GM19193 (cell line): ENCODE measurements around the gene PTTG1IP.

ENCODE experiments used
- POLR2A ChIP-seq: IDR thresholded peaks from 4 replicates; pipeline ENCODE4 v1.6.1; 2011; ENCODE audit not compliant: insufficient read depth, insufficient read length; ENCODE audit errors: extremely low read depth

Gene PTTG1IP

DNA sequence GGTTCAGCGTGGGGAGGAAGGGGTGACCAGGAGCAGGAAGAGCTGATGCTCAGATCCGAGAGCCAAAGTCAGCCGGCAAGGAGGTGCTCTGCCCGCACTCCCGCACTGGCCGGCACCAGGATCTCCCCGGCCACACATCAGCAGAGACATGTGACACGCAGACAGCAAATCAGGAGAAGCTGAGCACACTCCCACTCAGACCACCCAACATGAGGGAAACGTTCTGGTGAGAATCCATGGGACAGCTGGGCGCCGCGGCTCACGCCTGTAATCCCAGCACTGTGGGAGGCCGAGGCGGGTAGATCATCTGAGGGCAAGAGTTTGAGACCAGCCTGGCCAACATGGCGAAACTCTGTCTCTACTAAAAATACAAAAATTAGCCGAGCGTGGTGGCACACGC lies 18.6 kb upstream of the PTTG1IP start:
- TF ChIP-seq POLR2A = no peak

DNA sequence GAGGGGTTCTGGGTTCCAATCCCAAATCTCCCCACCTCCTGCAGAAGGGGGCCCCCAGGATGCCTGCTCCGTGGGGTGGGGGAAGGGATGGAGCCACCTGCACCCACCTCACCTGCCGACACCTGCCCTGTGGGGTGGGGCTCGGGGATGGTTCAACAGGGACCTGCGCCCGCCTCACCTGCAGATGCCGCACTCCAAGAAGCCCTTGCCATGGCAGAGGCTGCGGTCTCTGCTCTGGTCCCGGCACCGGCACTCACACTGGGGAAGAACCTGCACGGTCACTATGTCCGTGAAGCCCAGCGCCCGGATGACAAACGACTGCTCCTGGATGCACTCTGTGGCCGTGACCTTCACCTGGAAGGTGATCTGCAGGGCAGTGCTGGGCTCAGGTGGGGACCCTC lies 18.1 kb upstream of the PTTG1IP start:
- no peak for TF ChIP-seq POLR2A

DNA sequence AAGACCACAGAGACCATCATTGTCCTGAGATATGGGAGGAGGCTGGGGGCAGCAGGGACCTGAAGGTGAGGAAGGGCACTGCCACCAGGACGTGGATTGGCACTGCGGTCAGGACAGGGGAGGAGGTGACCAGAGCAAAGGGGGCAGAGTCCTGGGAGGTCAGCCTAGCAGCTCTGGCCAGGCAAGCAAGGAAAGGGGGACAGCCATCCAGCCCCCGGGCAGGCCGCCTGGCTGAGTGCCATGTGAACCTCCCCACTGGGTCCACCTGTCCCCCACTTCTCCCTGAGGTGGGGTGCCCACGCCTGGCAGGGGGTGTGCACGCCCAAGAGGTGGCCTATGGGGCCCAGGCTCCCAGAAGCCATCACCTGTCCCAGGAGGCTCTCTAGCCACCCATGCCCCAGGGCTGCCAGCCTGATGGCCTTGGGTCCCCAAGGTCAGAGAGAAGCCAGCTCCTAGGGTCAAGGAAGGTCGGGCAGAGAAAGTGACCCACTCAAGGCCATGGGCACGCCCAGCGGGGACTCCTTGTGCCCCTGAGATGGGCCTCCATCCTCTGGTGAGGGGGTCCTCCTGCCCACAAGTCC lies 17.6 kb upstream of the PTTG1IP start:
- TF ChIP-seq POLR2A = no peak

DNA sequence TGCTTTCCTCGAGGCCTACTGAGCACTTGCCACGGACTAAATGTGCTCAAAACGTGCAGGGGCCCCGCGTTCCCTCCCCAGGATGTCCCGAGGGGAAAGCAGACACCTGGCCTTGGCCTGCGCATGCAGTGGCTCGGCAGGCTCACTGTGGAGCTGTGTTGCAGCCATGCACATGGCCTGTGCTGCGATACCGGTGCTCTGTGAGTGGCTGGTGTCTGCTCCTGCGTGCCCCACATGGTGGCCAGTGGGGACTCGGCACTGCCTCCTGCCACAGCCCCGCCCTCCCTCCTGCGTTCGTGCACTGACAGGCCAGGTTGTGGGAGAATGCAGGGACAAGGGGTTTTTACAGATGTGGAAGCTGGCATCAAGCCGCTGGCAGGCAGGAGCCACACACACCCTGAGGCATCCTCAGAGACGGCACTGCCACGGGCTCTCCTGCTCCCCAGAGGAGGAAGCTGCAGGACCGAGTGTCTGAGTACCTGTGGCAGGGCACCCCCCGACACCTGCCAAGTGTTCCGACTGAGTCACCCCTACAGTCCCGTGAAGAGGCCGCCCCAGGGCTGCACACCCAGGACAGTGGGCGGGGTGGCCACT lies 16.9 kb upstream of the PTTG1IP start:
- no peak for TF ChIP-seq POLR2A

DNA sequence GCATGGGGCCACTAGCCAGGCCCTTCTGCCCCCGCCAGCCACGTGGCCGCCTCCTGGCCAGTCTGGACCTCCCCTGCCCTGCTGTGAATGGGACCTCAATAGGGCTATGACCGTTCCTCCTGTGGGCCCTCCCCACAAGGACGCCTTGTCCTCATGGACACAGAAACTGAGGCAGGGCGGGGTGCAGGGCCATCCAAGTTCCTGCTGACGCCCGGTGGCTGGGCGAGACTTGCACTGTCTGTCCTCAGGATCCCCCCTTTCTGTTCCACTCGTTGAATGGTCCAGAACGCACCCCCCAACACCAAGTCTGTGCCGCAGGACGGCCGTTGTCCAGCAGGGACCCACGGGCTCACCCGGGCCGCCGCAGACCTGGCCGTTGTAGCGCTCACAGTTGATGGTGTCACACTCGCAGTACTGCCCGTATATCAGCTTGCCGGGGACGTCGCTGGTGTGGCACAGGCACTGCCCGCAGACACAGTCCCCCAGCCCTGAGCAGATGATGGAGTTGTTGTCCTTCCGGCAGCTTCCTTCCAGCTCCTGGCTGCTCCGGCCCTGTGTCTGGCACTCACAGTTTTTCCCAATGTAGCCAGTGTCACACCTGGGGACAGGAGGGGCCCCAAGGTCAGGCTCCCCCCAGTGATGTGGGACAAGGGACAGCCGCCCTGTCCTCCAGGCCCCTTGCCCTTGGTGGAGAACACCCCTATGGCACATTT lies 16.3 kb upstream of the PTTG1IP start:
- no peak for TF ChIP-seq POLR2A

DNA sequence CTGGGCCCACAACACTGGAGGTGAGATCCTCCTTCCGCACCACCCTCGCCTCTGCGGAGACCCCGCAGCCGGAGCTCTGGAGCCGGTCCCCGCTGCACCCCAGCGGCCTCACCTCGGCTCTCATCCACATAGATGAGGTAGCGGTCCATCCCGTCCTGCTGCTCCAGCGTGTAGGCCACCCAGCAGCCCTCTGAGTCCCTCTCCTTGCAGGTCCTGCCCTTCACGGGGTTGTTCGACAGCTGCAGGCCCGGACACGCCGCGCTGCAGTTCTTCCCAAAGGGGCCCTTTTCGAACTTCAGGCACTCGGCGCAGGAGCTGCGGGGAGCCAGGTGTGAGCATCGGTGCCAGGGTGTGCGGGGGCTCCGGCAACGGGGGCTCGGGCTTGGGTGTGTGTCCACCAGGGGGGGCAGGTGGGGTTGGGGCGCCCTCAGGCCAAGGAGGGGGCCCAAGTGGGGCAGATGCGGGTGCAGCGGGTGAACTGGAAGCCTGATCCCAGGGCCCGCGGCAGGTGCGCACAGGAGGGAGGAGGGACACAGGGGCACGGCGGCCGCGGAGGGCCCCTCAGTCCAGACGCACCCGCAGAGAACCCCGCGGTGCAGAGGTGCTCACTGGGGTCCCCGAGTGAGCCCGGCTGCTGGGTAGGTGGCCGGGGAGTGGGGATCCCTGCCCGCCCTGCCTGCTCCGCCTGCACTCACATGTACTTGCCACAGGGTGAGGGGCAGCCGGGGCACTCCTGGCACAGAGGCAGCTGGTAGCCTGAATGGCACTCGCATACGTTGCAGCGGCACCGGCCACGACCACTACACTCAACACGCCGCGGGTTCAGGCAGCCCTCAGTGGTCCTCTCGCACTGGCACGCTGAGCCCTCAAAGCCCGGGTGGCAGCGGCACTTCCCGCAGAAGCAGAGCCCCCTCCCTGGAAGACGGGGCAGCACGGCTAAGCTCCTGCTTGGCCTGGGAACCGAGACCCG lies 15.4 kb upstream of the PTTG1IP start:
- TF ChIP-seq POLR2A = no peak

DNA sequence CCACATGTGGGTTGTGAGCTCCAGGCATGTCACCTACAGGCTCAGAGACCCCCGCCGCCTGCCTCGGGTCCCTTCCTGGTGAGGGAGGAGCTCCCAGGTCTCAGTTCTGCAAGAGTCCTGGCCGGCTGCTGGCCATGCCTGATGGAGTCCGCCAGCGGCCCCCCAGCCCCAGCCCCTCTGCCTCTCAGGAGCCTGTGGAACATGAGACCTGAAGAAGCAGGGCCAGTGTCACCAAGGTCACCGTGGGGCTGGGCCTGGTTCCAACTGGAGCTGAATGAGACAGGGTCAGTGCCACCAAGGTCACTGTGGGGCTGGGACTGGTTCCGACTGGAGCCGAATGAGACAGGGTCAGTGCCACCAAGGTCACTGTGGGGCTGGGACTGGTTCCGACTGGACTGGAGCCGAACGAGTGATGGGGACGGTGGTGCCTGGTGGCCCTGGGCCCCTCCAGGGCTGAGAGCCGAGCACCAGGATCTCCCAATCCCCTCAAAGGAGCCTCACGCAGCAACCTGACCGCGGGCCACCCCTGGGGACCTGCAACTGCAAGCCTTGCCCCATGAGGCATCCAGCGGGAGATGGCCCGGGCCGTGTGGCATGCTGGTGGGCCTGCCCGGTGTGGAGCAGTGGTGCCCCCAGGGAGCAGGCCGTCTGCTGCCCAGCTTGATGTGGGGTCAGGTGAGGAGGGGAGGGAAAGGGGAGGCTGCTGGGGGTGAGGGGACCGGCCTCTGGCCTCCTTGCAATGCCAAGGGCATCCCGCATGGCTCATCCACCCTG lies 14.5 kb upstream of the PTTG1IP start:
- no peak for TF ChIP-seq POLR2A

DNA sequence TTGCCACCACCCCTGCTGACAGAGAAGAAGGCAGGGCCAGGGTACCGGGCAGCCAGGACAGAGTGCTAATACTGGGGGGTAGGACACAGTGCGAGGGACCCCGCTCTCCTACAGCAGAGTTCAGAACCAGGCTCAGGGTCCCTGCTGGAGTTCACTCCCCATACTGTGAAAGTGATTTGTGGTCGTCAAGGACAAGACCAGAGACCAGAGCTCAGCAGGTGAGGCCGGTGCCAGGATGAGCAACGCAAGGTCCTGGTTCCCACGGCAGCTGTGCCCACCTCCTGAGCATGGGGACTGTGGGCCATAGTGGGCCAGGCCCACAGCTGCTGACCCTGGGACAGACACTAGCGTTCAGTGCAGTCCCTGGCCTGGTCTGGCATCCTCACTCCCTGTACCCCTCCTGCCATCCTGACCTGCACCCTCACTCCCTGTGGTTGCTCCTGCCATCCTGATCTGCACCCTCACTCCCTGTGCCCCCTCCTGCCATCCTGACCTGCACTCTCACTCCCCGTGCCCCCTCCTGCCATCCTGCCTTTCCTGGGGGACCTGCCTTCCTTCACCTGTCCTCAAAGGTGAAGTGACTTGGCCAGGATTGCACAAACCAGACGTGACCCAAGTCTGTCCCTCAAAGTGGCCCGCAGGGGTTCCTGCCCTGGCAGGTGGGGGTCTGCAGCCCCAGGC lies 13.8 kb upstream of the PTTG1IP start:
- no peak for TF ChIP-seq POLR2A

DNA sequence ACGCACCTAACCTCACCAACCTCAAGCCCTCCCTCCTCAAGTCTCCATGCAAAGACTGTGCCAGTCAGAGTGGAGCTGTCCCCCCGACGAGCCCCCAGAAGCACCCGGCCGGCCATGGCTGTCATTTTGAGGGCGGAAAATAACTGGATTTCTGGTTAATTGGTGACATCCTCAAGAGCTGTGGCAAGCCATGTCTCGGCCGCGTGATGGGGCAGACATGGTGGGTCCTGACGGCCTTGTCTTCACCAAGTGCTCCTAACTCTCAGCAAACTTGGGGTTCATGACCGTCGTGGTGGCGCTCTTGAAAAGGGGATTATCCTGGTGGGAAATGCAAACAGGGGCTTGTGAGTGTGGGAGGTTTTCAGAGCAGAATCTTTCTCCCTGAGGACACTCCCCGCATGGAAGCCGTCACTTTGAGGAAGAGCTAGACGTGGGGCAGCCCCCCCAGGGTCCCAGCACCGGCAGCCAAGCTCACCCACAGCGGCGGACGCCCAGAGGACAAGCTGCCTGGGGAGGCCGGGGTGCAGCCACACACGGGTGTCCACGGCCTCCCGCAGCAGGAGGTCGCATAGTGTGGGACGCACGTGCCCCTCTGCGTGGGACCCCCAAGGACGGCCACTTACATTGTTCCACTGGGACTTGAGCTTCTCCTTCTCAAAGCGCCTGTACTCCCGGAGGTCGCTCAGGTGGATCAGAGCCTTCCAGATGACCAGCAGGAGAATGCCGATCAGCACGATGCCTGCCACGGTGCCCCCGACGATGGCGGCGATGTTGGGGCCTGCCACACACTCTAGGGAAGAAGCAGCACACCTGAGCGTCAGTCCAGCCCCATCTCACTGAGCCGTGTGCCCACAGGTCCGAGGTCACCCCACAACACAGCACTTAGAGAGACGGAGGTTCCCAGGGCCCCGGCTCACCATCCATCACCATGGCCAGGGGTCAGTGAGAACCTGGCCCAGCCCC lies 12.9 kb upstream of the PTTG1IP start:
- no peak for TF ChIP-seq POLR2A

DNA sequence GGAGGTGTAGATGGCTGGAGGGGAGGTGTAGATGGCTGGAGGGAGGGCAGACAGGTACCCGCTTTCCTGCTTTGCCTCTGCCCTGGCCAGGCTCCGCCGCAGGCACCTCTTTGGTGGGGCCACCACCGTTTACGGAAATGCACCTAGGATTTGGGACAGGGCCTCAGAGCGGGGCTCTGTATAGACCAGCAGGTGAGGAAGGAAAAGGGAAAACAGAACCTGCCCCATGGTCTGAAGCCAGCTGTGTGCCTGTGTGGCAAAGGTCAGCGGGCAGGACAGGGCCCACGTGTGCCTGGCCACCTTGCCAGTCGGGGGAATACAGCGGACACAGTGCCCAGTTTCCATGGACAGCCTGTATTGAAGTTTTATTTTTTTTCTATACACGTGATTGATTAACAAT lies 12.1 kb upstream of the PTTG1IP start:
- no peak for TF ChIP-seq POLR2A

DNA sequence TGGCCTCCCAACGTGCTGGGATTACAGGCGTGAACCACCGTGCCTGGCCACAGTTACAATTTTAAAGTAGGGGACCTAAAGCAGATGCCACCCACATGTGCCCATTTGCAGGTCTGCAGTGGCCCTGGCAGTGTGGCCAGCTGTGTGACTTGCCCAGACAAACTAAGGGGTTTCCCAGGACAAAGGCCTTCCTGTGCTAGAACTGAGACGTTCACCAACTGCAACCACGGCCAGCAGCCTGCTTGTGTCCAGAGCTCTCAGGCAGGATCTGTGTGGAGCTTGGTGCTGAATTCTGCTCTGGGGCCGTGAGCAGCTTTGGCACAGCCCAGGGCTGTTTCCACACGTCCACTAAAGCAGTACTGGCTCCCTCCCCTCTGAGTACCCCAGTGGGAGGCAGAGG lies 10.6 kb upstream of the PTTG1IP start:
- no peak for TF ChIP-seq POLR2A

DNA sequence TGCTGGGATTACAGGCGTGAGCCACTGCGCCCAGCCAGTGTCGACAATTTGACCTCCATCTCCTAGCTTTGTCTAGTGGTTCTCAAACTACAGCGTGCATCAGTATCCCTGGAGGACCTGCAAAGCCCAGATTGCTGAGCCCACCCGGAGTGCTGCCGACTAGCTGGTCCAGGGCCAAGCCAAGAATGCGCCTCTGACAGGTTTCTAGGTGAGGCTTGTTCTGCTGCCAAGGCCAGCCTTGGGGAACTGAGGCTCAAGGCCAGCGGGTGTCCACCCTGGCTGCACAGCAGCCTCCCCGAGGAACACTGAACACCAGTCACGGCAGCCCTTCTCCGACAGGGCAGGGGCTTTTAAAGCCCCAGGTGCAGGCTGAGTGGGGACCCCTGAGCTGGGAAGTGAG lies 9.8 kb upstream of the PTTG1IP start:
- TF ChIP-seq POLR2A = no peak
